COLO668 (cell line): ENCODE data around the gene PEX14.

Experiments used
- DNase-seq: peaks from one replicate; lab custom pipeline; 2025; ENCODE audit not compliant: unreplicated experiment; lab: John Stamatoyannopoulos, UW

Gene PEX14

GRCh38 chr1:10538646-10539355, 64.1 kb downstream of the PEX14 start:
- DNase-seq, result no peak

GRCh38 chr1:10539411-10540043, 64.8 kb downstream of the PEX14 start:
- no peak for DNase-seq

DNA sequence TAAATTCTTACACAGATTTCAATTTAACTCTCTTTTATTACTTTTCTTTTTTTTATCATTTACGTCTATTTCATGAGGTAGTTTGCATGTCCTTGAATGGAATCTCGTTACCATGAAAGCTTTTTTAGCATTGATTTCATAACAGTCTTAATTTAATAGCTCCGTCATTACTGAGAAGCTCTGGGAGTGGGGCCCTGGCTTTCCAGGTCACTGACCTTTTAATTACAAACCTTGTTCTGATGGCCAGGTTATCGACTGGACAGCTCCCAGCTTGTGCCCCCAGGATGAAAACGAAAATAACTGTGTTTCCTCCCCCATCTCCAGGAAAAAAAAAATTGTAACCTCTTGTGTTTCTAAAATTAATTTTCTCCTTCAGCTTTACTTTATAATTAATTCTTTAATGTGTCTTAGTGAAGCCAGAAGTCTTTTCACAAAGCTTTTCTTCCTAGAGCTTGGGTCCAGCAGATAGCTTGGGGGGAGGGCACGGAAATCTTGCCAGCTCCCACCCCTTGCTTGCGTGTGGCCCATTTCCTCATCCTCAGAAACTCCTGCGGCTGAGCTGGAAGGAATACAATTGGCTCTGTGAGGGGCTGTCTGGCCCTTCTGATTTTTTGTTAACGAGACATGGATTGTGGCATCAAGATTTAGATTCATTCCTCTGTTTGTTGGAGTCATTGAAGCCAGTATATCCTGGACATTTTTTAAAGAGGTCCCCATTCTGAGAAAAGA, 65.7 kb downstream of the PEX14 start:
- DNase-seq, result no peak

GRCh38 chr1:10541286-10541685, 66.5 kb downstream of the PEX14 start:
- DNase-seq, result no peak

GRCh38 chr1:10544239-10544638, 69.5 kb downstream of the PEX14 start:
- DNase-seq, result no peak

GRCh38 chr1:10546896-10547295, 72.1 kb downstream of the PEX14 start:
- no peak for DNase-seq

- no peak for DNase-seq
Observed at GRCh38 chr1:10549904-10550664, 75.3 kb downstream of the PEX14 start.

DNA sequence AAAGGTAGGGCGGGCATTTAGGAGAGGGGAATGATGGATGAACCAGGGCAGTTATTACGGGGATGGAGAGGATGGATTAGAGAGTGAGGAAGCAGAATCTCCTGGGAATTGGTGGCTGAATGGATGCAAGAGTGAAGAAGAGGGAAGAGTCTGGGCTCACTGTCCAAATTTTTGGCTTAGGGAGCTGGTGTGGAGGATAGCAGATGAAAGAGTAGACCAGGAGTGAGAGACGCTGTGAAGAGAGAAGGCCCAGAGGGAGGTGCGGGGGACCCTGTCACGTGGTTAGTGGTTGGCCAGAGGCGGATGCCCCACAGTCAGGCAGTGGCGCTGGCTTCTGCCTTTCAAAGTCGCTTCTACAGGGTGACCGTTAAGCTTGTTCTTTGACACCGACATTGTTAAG, 78.4 kb downstream of the PEX14 start:
- no peak for DNase-seq

- no peak for DNase-seq
Observed at GRCh38 chr1:10555635-10556429, 81.1 kb downstream of the PEX14 start.

GRCh38 chr1:10556430-10557005, 81.8 kb downstream of the PEX14 start:
- DNase-seq, result no peak

DNA sequence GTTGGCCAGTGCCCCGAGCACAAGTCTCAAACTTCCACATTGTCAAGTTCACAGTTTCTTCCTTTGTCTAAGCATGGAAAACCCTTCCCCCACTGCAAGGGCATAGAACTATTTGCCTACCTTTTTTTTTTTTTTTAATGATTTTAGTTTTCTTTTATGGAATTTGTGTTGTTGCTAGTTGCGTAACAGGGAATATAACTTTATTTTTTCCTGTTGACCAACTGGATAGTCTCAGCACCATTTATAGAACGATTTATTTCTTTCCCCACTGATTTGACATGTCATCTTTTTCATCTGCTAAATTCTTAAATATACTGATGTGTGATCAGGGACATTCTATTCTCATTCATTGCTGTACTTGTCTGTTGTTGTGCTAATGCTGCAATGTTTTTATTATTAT, 83.0 kb downstream of the PEX14 start:
- no peak for DNase-seq

DNA sequence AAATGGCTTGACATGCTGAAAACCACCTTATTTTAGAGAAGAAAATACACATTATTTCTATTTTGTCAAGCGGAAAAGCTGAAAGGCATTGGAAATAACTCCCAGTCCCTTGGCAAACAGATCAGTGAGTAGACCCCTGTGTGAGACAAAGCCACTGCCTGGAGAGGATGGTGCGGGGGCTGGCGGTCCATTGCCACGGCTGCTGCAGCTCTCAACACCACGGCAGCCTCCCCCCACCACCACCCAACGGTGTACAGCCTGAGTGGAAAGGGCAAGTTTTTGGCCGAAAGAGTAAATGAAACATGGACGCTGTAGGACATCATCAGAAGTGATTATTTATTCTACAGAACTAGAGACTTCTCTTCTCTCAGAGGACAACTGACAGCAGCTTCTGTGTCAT, 84.6 kb downstream of the PEX14 start:
- no peak for DNase-seq

- no peak for DNase-seq
Observed at GRCh38 chr1:10561497-10561896, 86.7 kb downstream of the PEX14 start.

- DNase-seq, result no peak
Observed at GRCh38 chr1:10561955-10562354, 87.2 kb downstream of the PEX14 start.

GRCh38 chr1:10564063-10564462, 89.3 kb downstream of the PEX14 start:
- DNase-seq, result no peak

GRCh38 chr1:10569531-10569930, 94.8 kb downstream of the PEX14 start:
- no peak for DNase-seq

DNA sequence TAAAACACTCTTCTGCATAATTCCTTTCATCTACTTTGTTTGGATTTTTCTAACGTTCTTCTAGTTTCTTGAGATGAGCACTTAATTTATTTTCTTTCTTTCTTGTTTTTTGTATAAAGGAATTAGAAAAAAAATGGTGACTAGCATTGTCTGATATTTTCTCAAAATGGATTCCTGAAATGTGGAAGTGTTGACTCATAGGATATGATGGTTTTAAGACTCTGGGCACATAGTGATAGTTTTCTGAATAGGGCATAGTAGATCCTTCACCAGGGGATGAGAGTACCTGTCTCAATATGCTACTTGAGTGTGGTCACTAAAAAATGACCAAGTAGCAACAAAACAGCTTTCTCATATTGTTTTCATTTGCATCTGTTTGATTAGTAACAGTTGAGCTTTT, 100.9 kb downstream of the PEX14 start:
- DNase-seq, result no peak

- no peak for DNase-seq
Observed at GRCh38 chr1:10578070-10578469, 103.3 kb downstream of the PEX14 start.

DNA sequence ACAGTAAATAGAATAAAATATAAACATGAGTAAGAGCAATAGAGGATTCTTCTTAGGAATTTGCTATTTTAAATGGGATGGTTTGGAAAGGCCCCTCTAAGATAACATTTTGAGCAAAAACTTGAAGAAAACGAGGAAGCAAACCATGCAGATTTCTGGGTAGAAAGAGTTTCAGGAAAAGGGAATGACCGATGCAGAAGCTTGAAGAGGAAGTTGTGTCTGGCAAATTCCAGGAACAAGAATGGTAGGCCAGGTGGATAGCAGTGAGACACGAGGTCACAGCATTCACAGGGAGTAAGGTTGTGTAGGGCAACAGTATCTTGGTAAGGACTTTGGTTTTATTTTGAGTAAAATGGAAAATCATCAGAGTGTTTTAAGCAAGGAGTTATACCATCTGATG, 108.9 kb downstream of the PEX14 start:
- no peak for DNase-seq

DNA sequence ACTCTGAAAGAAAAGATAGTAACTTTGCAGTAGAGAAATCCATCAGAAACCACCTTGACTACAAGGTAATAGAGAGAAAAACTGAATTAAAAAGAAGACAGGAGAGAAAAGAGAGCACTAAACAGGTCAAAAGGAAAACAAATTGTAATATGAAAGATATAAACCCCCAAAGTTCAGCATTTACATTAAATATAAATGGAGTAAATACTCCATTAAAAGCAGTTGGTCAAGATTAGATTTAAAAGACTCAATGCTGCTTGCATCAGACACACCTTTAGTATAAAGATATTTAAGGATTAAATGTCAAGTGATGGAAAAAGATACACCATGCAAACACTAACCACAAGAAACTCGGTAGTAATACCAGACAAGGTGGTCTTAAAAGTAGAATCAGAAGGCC, 110.5 kb downstream of the PEX14 start:
- DNase-seq, result no peak
